LNCAP (cell line): ENCODE measurements around the gene ZNF516.

Source experiments
- CTCF ChIP-seq: fragments of 450-650 bp; IDR thresholded peaks from 2 replicates; pipeline ENCODE4 v1.5.1; 2017; ENCODE audit warnings: mild to moderate bottlenecking

Gene ZNF516

GRCh38 chr18:76379226-76380126 is 115.6 kb downstream of the ZNF516 start:
- no peak for TF ChIP-seq CTCF

GRCh38 chr18:76378526-76379215 is 116.4 kb downstream of the ZNF516 start:
- no peak for TF ChIP-seq CTCF

- TF ChIP-seq CTCF: no peak
Observed at GRCh38 chr18:76377359-76377756, 117.7 kb downstream of the ZNF516 start.

GRCh38 chr18:76376668-76377358 is 118.2 kb downstream of the ZNF516 start:
- TF ChIP-seq CTCF: peak; percentile 50

GRCh38 chr18:76376225-76376624 is 118.8 kb downstream of the ZNF516 start:
- no peak for TF ChIP-seq CTCF

- no peak for TF ChIP-seq CTCF
Observed at GRCh38 chr18:76374330-76375281, 120.4 kb downstream of the ZNF516 start.
